Measurements from ENCODE around the gene PTPMT1.

The PTPMT1 gene

GRCh38 chr11:47587723-47588326, 22.4 kb downstream of the PTPMT1 start:
- Histone ChIP-seq H3K27me3 (no peaks in the 10 kb centered on the region), H3K4me3 (ENCODE audit: low read depth, low read length) (no peak overlapping the region), H3K4me1 (no peaks in the 10 kb centered on the region), H3K9me3 (no peaks in the 10 kb centered on the region), H3K36me3 (no peaks in the 10 kb centered on the region; the same call in 1 of the 2 replicates)
- DNase-seq = no peak
- TF ChIP-seq CTCF (IDR thresholded peaks at IDR 0.05; ENCODE audit: low read depth, low read length) = no peak

- no peaks in the 10 kb centered on the region for H3K4me1 ChIP-seq
- no peak for DNase-seq
- H3K36me3 ChIP-seq = no peaks in the 10 kb centered on the region
- H3K27me3 ChIP-seq = peaks cover 8% of the 10 kb centered on the region
- no peaks in the 10 kb centered on the region for H3K9me3 ChIP-seq
- TF ChIP-seq CTCF (IDR thresholded peaks at IDR 0.05; ENCODE audit: low read depth, low read length) = no peak
- no peak overlapping the region for H3K4me3 ChIP-seq (ENCODE audit: low read depth, low read length)
These were observed 23.7 kb downstream of the PTPMT1 start for GRCh38 chr11:47589118-47589517.

GRCh38 chr11:47589584-47589976, 24.2 kb downstream of the PTPMT1 start:
- no peak for DNase-seq
- Histone ChIP-seq H3K27me3 (peaks cover 8% of the 10 kb centered on the region), H3K36me3 (no peaks in the 10 kb centered on the region), H3K4me3 (ENCODE audit: low read depth, low read length) (no peak overlapping the region), H3K4me1 (no peaks in the 10 kb centered on the region), H3K9me3 (no peaks in the 10 kb centered on the region)
- no peak for TF ChIP-seq CTCF (IDR thresholded peaks at IDR 0.05; ENCODE audit: low read depth, low read length)

- peaks cover 8% of the 10 kb centered on the region for H3K27me3 ChIP-seq
- TF ChIP-seq CTCF (IDR thresholded peaks at IDR 0.05; ENCODE audit: low read depth, low read length) = no peak
These were observed 24.8 kb downstream of the PTPMT1 start for GRCh38 chr11:47589977-47590861.

GRCh38 chr11:47591764-47592163, 26.4 kb downstream of the PTPMT1 start:
- H3K4me3 ChIP-seq (ENCODE audit: low read depth, low read length) = no peak overlapping the region
- H3K4me1 ChIP-seq = no peaks in the 10 kb centered on the region
- no peak for TF ChIP-seq CTCF (IDR thresholded peaks at IDR 0.05; ENCODE audit: low read depth, low read length)
- no peak for DNase-seq
- peaks cover 8% of the 10 kb centered on the region for H3K27me3 ChIP-seq
- H3K36me3 ChIP-seq = no peaks in the 10 kb centered on the region
- H3K9me3 ChIP-seq = no peaks in the 10 kb centered on the region

More at GRCh38 chr11:47589977-47590861, 24.8 kb downstream of the PTPMT1 start:
- Histone ChIP-seq H3K4me3 (ENCODE audit: low read depth, low read length) (no peak overlapping the region), H3K36me3 (no peaks in the 10 kb centered on the region), H3K4me1 (no peaks in the 10 kb centered on the region), H3K9me3 (no peaks in the 10 kb centered on the region)
- no peak for DNase-seq

- Histone ChIP-seq H3K27me3 (peaks cover 8% of the 10 kb centered on the region), H3K9me3 (no peaks in the 10 kb centered on the region), H3K4me3 (ENCODE audit: low read depth, low read length) (no peak overlapping the region), H3K36me3 (no peaks in the 10 kb centered on the region), H3K4me1 (no peaks in the 10 kb centered on the region)
- TF ChIP-seq CTCF (IDR thresholded peaks at IDR 0.05; ENCODE audit: low read depth, low read length) = no peak
- no peak for DNase-seq
These were observed 26.9 kb downstream of the PTPMT1 start for GRCh38 chr11:47592251-47592650.
